NCI-H2029 treated with DMSO at 0.1 percent for 48 hours (cell line): ENCODE measurements around the gene GRAMD1A.

Source experiments
- DNase-seq: peaks from one replicate; lab custom pipeline; 2025; lab: John Stamatoyannopoulos, UW

Gene GRAMD1A

DNA sequence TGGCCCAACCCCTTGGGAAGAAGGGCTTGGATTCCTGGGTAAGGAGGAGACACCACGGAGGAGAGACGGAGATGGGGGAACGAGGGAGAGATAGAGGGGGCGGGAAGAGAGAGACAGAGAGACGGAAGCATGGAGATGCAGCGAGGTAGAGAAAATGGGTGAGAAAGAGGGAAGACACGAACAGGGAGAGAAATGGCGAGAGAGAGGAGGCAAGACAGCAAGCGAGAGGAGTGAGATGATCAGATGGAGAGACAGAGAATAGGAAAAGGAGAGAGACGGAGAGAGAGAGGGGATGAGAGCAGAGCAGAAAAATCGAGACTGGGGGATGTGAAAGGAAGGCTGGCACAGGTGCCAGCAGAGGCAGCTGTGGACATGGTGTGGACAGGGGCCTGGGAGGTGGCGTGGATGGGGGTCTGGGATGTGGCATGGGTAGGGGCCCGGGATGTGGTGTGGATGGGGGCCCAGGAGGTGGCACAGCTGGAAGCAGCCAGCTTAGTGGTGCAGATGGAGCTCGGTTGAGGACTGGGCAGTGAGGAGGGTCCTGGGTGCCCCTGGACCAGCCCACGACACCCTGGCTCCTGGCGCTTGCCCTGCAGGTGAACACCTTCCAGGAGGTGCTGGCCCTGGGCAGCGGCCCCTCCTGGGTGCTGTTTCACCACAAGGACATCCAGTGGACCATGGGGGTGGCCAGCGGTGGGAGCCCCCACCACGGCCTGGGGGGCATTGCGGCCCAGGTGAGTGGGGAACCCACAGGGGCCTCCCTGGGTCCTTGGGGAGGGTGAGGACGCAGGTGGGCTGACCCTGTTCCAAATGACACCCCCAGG is 75.3 kb downstream of the GRAMD1A start:
- no peak for DNase-seq

- DNase-seq = no peak
Measured at GRCh38 chr19:35076026-35076370, 75.9 kb downstream of the GRAMD1A start.
